Ovary (tissue), 3 donors: ENCODE results near the gene FCGR2B.

Source experiments
- EP300 ChIP-seq: sonication (generic); formaldehyde crosslinking; IDR thresholded peaks from one replicate; pipeline ENCODE4 v1.6.1; 2017; ENCODE audit warnings: antibody characterized with exemption
- POLR2A ChIP-seq: fragments of 450-650 bp; IDR thresholded peaks from one replicate; pipeline ENCODE4 v1.6.1; 2017; ENCODE audit warnings: antibody characterized with exemption, mild to moderate bottlenecking, moderate library complexity
- TF ChIP-seq, protein P1 (sequence below), 3 donors: fragments of 450-650 bp in 2 of 3; fragments of 200-600 bp in 1 of 3; IDR thresholded peaks; one replicate each; pipeline versions ENCODE4 v1.5.1 to v1.8.0; 2016 to 2022; ENCODE audit warnings: antibody characterized with exemption in 3 of 3, mild to moderate bottlenecking in 1 of 3
- donor health status: DM: no; HTN: no; CAD: no.

DNA sequence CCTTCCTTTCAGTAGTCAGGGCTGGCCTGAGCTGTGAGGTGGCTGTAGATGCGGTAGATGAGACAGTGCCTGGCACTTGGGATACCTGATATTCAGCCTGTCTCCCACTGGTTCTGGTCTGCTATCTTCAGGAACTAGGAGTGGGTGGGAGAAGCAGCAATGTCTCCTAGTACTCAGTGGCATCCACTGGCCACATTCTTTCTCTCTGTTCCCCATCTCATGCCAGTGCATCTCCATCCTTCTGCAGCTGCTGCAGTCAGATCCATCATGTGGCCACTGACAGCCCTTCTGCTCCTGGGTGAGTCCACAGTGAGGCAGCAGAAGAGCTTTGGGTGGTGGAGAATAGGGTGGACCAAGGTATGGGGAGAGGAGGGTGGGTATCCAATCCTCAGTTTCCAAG lies 59.5 kb downstream of the FCGR2B start:
- TF ChIP-seq EP300 (no peak), POLR2A (no peak)
- TF ChIP-seq, protein P1, sequence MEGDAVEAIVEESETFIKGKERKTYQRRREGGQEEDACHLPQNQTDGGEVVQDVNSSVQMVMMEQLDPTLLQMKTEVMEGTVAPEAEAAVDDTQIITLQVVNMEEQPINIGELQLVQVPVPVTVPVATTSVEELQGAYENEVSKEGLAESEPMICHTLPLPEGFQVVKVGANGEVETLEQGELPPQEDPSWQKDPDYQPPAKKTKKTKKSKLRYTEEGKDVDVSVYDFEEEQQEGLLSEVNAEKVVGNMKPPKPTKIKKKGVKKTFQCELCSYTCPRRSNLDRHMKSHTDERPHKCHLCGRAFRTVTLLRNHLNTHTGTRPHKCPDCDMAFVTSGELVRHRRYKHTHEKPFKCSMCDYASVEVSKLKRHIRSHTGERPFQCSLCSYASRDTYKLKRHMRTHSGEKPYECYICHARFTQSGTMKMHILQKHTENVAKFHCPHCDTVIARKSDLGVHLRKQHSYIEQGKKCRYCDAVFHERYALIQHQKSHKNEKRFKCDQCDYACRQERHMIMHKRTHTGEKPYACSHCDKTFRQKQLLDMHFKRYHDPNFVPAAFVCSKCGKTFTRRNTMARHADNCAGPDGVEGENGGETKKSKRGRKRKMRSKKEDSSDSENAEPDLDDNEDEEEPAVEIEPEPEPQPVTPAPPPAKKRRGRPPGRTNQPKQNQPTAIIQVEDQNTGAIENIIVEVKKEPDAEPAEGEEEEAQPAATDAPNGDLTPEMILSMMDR (IDR thresholded peaks at IDR 0.05), result no peak
